Stimulated activated CD4-positive, alpha-beta T cell treated with anti-CD3 and anti-CD28 coated beads, Interleukin-2, amount 100 ng/mL, for 24 hours (primary cell): Measurements from ENCODE around the gene TMEM59L.

Experiments used
- DNase-seq, 2 donors: peaks; one replicate each; pipeline ENCODE4 v3.0.0-alpha.2; 2020

TMEM59L gene

GRCh38 chr19:18660051-18660910 lies 47.6 kb downstream of the TMEM59L start:
- no peak for DNase-seq

- no peak for DNase-seq
Measured at GRCh38 chr19:18660939-18661670, 48.4 kb downstream of the TMEM59L start.

GRCh38 chr19:18662972-18663732 lies 50.5 kb downstream of the TMEM59L start:
- no peak for DNase-seq

GRCh38 chr19:18663940-18664530 lies 51.4 kb downstream of the TMEM59L start:
- DNase-seq = no peak

GRCh38 chr19:18665771-18666202 lies 53.1 kb downstream of the TMEM59L start:
- no peak for DNase-seq

GRCh38 chr19:18666317-18666716 lies 53.6 kb downstream of the TMEM59L start:
- no peak for DNase-seq

- DNase-seq = no peak
Measured at GRCh38 chr19:18666784-18667183, 54.1 kb downstream of the TMEM59L start.

GRCh38 chr19:18667531-18668251 lies 55.0 kb downstream of the TMEM59L start:
- DNase-seq = no peak

GRCh38 chr19:18668252-18668631 lies 55.6 kb downstream of the TMEM59L start:
- DNase-seq = no peak

- DNase-seq = no peak
Measured at GRCh38 chr19:18668744-18669523, 56.3 kb downstream of the TMEM59L start.

GRCh38 chr19:18669524-18669817 lies 56.8 kb downstream of the TMEM59L start:
- DNase-seq = no peak

GRCh38 chr19:18669883-18670282 lies 57.2 kb downstream of the TMEM59L start:
- DNase-seq = no peak

- no peak for DNase-seq
Measured at GRCh38 chr19:18670312-18670711, 57.6 kb downstream of the TMEM59L start.
